ENCODE results near the gene PPM1B. TPM values are rescaled to one million over a fixed set of nuclear protein-coding genes. Genes with fewer than 3 reads are reported as not detected.

The PPM1B gene
- total and polyA plus RNA-seq, 2 of the 4 experiments (the other 2 are of a cell fraction): 13.4 to 14.7 TPM

- Histone ChIP-seq H2BK20ac (ENCODE audit: low read depth, low read length) (no peak overlapping the region), H3K9me1 (ENCODE audit: insufficient read depth, low read length) (no peaks in the 10 kb centered on the region), H2BK5ac (ENCODE audit: low read depth, low read length, poor library complexity, severe bottlenecking) (no peak overlapping the region), H2BK120ac (ENCODE audit: low read depth, low read length) (no peak overlapping the region), H3K4me3 (ENCODE audit: insufficient read depth, low read depth, low read length) (no peak overlapping the region), H4K20me1 (ENCODE audit: insufficient read depth, low read length) (no peaks in the 10 kb centered on the region), H4K5ac (ENCODE audit: low read depth, low read length) (no peak overlapping the region), H2AFZ (replicated peaks; ENCODE audit: low read length, poor library complexity) (no peak overlapping the region), H2BK15ac (ENCODE audit: low read depth, low read length) (no peak overlapping the region), H4K8ac (ENCODE audit: low read depth in 2 of 2, low read length in 2 of 2) (no peak overlapping the region), H3K79me1 (ENCODE audit: low read depth in 1 of 2, low read length in 2 of 2) (no peaks in the 10 kb centered on the region), H3K27ac (ENCODE audit: insufficient read depth, low read length) (no peak overlapping the region), H3K14ac (replicated peaks; ENCODE audit: low read depth, low read length) (no peak overlapping the region), H2AK9ac (replicated peaks; ENCODE audit: low read depth, low read length, poor library complexity) (no peak overlapping the region), H3K4me2 (ENCODE audit: low read depth, low read length) (no peak overlapping the region), H3K9ac (ENCODE audit: low read depth, low read length) (no peak overlapping the region), H3K27me3 (ENCODE audit: control insufficient read depth, insufficient read depth, low read length) (no peaks in the 10 kb centered on the region), H4K91ac (ENCODE audit: insufficient read depth, low read depth, low read length) (no peak overlapping the region), H2AK5ac (ENCODE audit: low read depth, low read length) (no peak overlapping the region), H3K9me3 (ENCODE audit: control insufficient read depth, insufficient read depth, low read length) (no peaks in the 10 kb centered on the region), H3K18ac (ENCODE audit: low read depth, low read length) (no peak overlapping the region), H3K4ac (ENCODE audit: low read depth, low read length) (no peak overlapping the region), H3K4me1 (ENCODE audit: control insufficient read depth, insufficient read depth, low read length) (no peaks in the 10 kb centered on the region), H3K56ac (ENCODE audit: extremely low read depth, insufficient read depth, low read length) (no peak overlapping the region), H3K36me3 (ENCODE audit: control insufficient read depth, insufficient read depth, low read length) (no peaks in the 10 kb centered on the region), H3K23ac (ENCODE audit: low read depth, low read length) (no peak overlapping the region)
- no peak for TF ChIP-seq BHLHE40 (IDR thresholded peaks at IDR 0.05; ENCODE audit: low read depth, low read length)
- TF ChIP-seq MXI1 (IDR thresholded peaks at IDR 0.05; ENCODE audit: borderline replicate concordance, low read depth, low read length): no peak
- no peak for TF ChIP-seq SMC3 (IDR thresholded peaks at IDR 0.05; ENCODE audit: low read depth, low read length)
- TF ChIP-seq NFE2L2 (IDR thresholded peaks at IDR 0.05; ENCODE audit: low read depth, low read length): no peak
- no peak for TF ChIP-seq FOS (IDR thresholded peaks at IDR 0.05; ENCODE audit: low read depth, low read length)
- TF ChIP-seq ELK1 (IDR thresholded peaks at IDR 0.05; ENCODE audit: borderline replicate concordance, low read depth, low read length): no peak
- TF ChIP-seq CEBPB (IDR thresholded peaks at IDR 0.05; ENCODE audit: low read depth, low read length): no peak
- TF ChIP-seq POLR2A (IDR thresholded peaks at IDR 0.05; ENCODE audit: low read depth, low read length): no peak
- TF ChIP-seq RFX5 (IDR thresholded peaks at IDR 0.05; ENCODE audit: low read depth, low read length): no peak
- TF ChIP-seq USF2 (IDR thresholded peaks at IDR 0.05; ENCODE audit: low read depth, low read length): no peak
- no peak for TF ChIP-seq RCOR1 (IDR thresholded peaks at IDR 0.05; ENCODE audit: insufficient replicate concordance, low read length)
- no peak for TF ChIP-seq MAZ (IDR thresholded peaks at IDR 0.05; ENCODE audit: borderline replicate concordance, low read depth, low read length)
- no peak for TF ChIP-seq RAD21 (IDR thresholded peaks at IDR 0.05; ENCODE audit: low read length)
- TF ChIP-seq CHD1 (IDR thresholded peaks at IDR 0.05; ENCODE audit: low read depth, low read length): no peak
- TF ChIP-seq MAFK (IDR thresholded peaks at IDR 0.05; ENCODE audit: low read depth, low read length): no peak
- TF ChIP-seq CTCF (conservative IDR thresholded peaks at IDR 0.05; ENCODE audit: low read depth, low read length): no peak
- dilution Hi-C loops (cut with HindIII; ENCODE audit: low sequenced_read_pairs, unreplicated experiment): no loop called here
- POLR2A ChIA-PET (ENCODE audit: unreplicated experiment): no interaction called here
- intact Hi-C loops (cut with micrococcal nuclease): no loop called here
- WGBS, 2 experiments (ENCODE audit: extremely low coverage in 2 of 2, insufficient read length in 1 of 2): no CpG with 5 or more reads among the region's 1 CpG
- CTCF ChIA-PET: no interaction called here
- ATAC-seq (ENCODE audit: low read depth): no peak
- DNase-seq: no peak
- in situ Hi-C loops (cut with MboI; ENCODE audit: low sequenced_read_pairs): no loop called here
- no TSS peak for BruUV-seq (replicated peaks)
These were observed 19.7 kb upstream of the PPM1B start for GRCh38 chr2:44148999-44149398.

Measured in IMR-90 (cell line).